SHP77 treated with DMSO at 0.1 percent for 48 hours (cell line): ENCODE data around the gene B3GNT2.

Experiments
- DNase-seq: peaks from one replicate; lab custom pipeline; 2025; lab: John Stamatoyannopoulos, UW

The B3GNT2 gene

GRCh38 chr2:62205554-62205953, 9.6 kb downstream of the B3GNT2 start:
- DNase-seq, result no peak

- DNase-seq, result no peak
Measured at GRCh38 chr2:62206024-62206423, 10.1 kb downstream of the B3GNT2 start.

- DNase-seq, result no peak
Measured at GRCh38 chr2:62207491-62207890, 11.6 kb downstream of the B3GNT2 start.

- DNase-seq, result no peak
Measured at GRCh38 chr2:62208074-62208757, 12.3 kb downstream of the B3GNT2 start.

- no peak for DNase-seq
Measured at GRCh38 chr2:62208758-62209114, 12.8 kb downstream of the B3GNT2 start.

GRCh38 chr2:62209427-62209991, 13.6 kb downstream of the B3GNT2 start:
- DNase-seq, result no peak

- no peak for DNase-seq
Measured at GRCh38 chr2:62215306-62216064, 19.6 kb downstream of the B3GNT2 start.

GRCh38 chr2:62216113-62216512, 20.2 kb downstream of the B3GNT2 start:
- no peak for DNase-seq

- DNase-seq, result no peak
Measured at GRCh38 chr2:62216616-62217015, 20.7 kb downstream of the B3GNT2 start.

- DNase-seq, result no peak
Measured at GRCh38 chr2:62217421-62217820, 21.5 kb downstream of the B3GNT2 start.

- DNase-seq, result no peak
Measured at GRCh38 chr2:62217970-62218369, 22.1 kb downstream of the B3GNT2 start.

- no peak for DNase-seq
Measured at GRCh38 chr2:62219407-62220159, 23.7 kb downstream of the B3GNT2 start.

GRCh38 chr2:62221141-62221540, 25.2 kb downstream of the B3GNT2 start:
- no peak for DNase-seq

GRCh38 chr2:62222171-62222570, 26.3 kb downstream of the B3GNT2 start:
- no peak for DNase-seq

GRCh38 chr2:62222674-62223073, 26.8 kb downstream of the B3GNT2 start:
- DNase-seq, result no peak

GRCh38 chr2:62224976-62225375, 29.1 kb downstream of the B3GNT2 start:
- no peak for DNase-seq

GRCh38 chr2:62227386-62228075, 31.6 kb downstream of the B3GNT2 start:
- DNase-seq, result no peak

- no peak for DNase-seq
Measured at GRCh38 chr2:62229082-62229605, 33.2 kb downstream of the B3GNT2 start.

- no peak for DNase-seq
Measured at GRCh38 chr2:62231541-62231940, 35.6 kb downstream of the B3GNT2 start.

- DNase-seq, result no peak
Measured at GRCh38 chr2:62234755-62235655, 39.1 kb downstream of the B3GNT2 start.

- DNase-seq, result no peak
Measured at GRCh38 chr2:62236499-62236898, 40.6 kb downstream of the B3GNT2 start.
